Urinary bladder (tissue), 4 donors: ENCODE data around the gene TNFAIP2. TPM values are rescaled to one million over a fixed set of nuclear protein-coding genes. Genes with fewer than 3 reads are reported as not detected.

ENCODE experiments used
- DNase-seq: peaks from one replicate; pipeline ENCODE4 v3.0.0-alpha.2; 2015; ENCODE audit errors: extremely low spot score
- H3K27ac ChIP-seq: one replicate; pipeline ENCODE4 v1.5.1; 2013; ENCODE audit warnings: low read depth, mild to moderate bottlenecking, moderate library complexity
- H3K36me3 ChIP-seq: one replicate; pipeline ENCODE4 v1.6.1; 2013; ENCODE audit warnings: mild to moderate bottlenecking, moderate library complexity; ENCODE audit not compliant: insufficient read depth
- H3K4me1 ChIP-seq: one replicate; pipeline ENCODE4 v1.6.1; 2013; ENCODE audit warnings: mild to moderate bottlenecking, moderate library complexity; ENCODE audit not compliant: insufficient read depth
- H3K4me3 ChIP-seq: one replicate; pipeline ENCODE4 v1.5.1; 2013; ENCODE audit warnings: low read depth, low read length
- WGBS: extraction: QIAGEN DNeasy Blood & Tissue Kit; methylation state at CpG from one replicate; pipeline ENCODE4 v1.1.7; 2013; 5-methylcytosine and 5-hydroxymethylcytosine counted together
- polyA plus RNA-seq: library from polyadenylated mRNA; stranded (reverse); fragments of 200-250 nt; gene quantifications from one replicate; pipeline ENCODE4 v1.2.3, GENCODE V29; 2013
- total RNA-seq: library from RNA; depleted of rRNA; stranded (reverse); fragments of >200 nt; gene quantifications from one replicate; pipeline ENCODE4 v1.2.3, GENCODE V29; 2014
- donor health status: healthy with polysubstance abuse.
- donor health status: healthy.

The TNFAIP2 gene
- total and polyA plus RNA-seq, 2 donors, result 45.7 to 169 TPM

GRCh38 chr14:103089386-103090335, 33.6 kb upstream of the TNFAIP2 start:
- Histone ChIP-seq H3K27ac (no peak overlapping the region), H3K4me3 (no peak overlapping the region), H3K36me3 (no peaks in the 10 kb centered on the region), H3K4me1 (no peaks in the 10 kb centered on the region)
- no peak for DNase-seq
- WGBS, result 87% methylated on average over 28 of the region's 28 CpGs

DNA sequence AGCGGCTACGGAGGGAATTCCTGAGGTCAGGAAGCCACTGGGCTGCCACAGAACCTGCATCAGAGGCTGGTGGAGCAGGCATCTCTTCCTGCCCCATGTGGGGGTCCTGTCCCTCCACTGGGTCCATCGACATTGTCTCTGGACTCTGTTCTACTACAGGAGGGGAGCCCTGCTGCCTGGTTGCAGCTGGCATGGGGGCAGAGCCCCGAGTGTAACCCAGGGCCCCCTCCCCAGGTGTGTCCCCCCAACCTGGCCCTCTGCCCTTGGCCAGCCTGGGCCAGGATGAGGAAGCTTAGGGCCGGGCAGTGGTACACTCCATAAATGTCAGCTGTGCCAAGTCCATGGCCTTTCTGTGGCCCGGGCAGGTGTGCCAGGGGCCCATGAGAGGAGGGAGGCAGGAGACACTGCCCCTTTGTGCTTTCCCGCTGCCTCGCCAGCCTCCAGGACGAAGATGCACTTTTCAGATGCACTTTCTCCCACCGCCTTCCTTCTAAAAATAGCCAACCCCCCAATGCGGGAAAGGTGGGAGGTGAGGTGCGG, 32.7 kb upstream of the TNFAIP2 start:
- WGBS, result 88% methylated on average over 12 of the region's 12 CpGs
- no peak overlapping the region for H3K27ac ChIP-seq
- H3K36me3 ChIP-seq, result no peaks in the 10 kb centered on the region
- no peak for DNase-seq
- H3K4me3 ChIP-seq, result no peak overlapping the region
- no peaks in the 10 kb centered on the region for H3K4me1 ChIP-seq

DNA sequence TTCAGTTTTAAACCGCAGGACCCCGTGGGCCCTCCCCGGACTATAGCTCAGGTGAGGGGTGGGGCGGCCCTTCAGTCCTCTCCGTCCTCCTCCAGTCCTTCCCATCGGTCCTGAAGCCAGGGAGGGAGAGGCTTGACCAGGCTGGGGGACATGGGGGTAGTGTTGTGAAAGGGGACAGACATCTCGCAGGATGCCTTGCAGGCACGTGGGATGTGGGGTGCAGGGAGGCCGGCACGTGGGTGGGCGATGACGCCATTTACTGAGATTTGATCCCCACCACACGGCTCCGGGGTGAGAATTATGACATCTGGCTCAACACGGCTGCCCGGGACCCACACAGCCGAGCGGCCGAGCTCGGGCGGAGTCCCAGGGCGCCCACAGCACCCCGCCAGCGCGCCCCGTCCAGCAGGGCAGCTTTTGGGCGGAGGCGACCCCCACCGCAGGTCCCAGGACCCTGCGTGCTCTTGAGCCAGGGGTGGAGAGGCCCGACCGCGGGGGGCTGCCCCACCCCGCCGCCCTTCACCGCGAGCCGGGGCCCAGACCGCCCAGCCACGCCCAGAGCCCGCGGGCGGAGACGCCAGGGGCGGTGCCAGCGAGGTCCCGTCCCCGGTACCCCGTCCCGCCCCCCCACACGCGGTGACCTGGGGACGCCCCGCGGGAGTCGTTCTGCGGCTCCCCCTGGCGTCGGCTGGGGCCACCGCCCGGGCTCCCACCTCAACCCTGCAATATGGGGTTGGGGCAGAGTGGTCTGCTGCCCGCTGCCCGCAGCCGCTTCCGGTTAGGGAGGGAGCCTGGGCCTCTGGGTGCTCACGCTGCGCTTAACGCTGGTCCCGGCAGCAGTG, 32.0 kb upstream of the TNFAIP2 start:
- 5% methylated on average over 69 of the region's 69 CpGs for WGBS
- peak overlapping the region; percentile 46 for H3K4me3 ChIP-seq
- DNase-seq, result no peak
- H3K4me1 ChIP-seq, result no peaks in the 10 kb centered on the region
- no peaks in the 10 kb centered on the region for H3K36me3 ChIP-seq
- H3K27ac ChIP-seq, result no peak overlapping the region

DNA sequence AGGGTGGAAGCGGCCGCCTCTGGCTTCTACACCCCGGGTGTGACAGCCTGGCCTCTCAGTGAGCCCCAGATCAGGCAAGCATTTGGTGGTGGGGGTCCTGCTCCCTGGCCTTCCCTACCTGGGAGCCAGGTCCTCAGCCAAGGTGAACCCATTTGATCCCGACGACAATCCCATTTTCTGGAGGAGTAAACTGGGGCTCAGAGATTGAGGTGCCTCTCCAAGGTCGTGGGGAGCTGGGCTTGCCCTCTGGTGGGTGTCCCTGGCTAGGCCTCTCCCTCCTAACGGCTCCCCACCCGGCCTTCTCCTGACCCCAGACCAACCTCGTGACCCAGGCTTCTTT, 31.4 kb upstream of the TNFAIP2 start:
- H3K4me3 ChIP-seq, result peak overlapping the region; percentile 46
- no peaks in the 10 kb centered on the region for H3K36me3 ChIP-seq
- DNase-seq, result no peak
- H3K27ac ChIP-seq, result no peak overlapping the region
- H3K4me1 ChIP-seq, result no peaks in the 10 kb centered on the region
- WGBS, result 64% methylated on average over 9 of the region's 9 CpGs

GRCh38 chr14:103093856-103094405, 29.3 kb upstream of the TNFAIP2 start:
- Histone ChIP-seq H3K27ac (peak overlapping the region; percentile 11), H3K4me1 (no peaks in the 10 kb centered on the region), H3K36me3 (no peaks in the 10 kb centered on the region), H3K4me3 (no peak overlapping the region)
- DNase-seq, result no peak
- WGBS, result 74% methylated on average over 13 of the region's 13 CpGs

DNA sequence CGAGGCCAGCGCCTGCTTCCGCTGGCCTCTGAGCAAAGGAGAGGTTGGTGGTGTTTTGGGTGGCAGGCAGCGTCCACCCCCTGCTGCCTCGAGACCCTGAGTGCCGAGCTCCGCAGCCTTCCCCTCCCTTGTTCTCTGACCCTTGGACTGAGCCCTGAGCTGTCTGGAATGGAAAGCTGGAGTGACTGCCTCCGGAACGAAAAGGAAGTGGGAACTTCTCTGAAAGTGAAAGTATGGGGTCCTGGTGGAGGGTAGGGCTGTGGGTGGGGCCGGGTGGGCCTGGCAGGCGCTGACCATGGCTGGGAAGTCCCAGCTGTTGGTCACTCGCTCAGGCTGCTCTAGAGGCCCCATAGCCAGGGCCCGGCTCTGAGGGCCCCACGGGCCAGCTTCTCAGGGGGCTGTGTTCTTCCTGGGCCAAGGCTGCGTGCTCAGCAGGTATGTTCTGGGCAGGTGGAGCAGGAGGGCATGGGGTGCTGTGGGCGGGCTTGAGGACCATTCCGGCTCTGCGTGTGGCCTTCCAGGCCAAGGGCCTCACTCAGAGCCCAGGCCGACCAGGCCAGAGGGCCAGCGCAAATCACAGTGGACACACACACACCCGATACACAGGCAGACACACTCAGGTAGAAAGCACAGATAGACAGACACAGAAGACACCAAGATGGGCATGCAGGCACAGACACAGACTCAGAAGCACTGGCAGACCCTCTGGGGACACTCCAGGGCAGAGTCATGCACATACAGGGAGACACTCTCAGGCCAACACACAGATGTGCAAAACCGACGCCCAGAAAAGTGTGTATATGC, 28.7 kb upstream of the TNFAIP2 start, which contains the start of gene EXOC3L4:
EXOC3L4 (plus strand) TSS at position 320 of the 804 bp plus-strand sequence. CDS start 5,495 bp downstream, outside the sequence.
- no peak for DNase-seq
- no peak within 1 kb of the TSS for H3K4me3 ChIP-seq
- peak within 1 kb of the TSS; percentile 11 for H3K27ac ChIP-seq
- no peaks in the 10 kb centered on the region for H3K36me3 ChIP-seq
- H3K4me1 ChIP-seq, result no peaks in the 10 kb centered on the region
- 63% methylated on average over 23 of the region's 23 CpGs for WGBS

GRCh38 chr14:103095210-103095778, 28.0 kb upstream of the TNFAIP2 start:
- Histone ChIP-seq H3K4me3 (no peak overlapping the region), H3K4me1 (no peaks in the 10 kb centered on the region), H3K36me3 (no peaks in the 10 kb centered on the region), H3K27ac (no peak overlapping the region)
- WGBS, result 79% methylated on average over 11 of the region's 11 CpGs
- DNase-seq, result no peak

DNA sequence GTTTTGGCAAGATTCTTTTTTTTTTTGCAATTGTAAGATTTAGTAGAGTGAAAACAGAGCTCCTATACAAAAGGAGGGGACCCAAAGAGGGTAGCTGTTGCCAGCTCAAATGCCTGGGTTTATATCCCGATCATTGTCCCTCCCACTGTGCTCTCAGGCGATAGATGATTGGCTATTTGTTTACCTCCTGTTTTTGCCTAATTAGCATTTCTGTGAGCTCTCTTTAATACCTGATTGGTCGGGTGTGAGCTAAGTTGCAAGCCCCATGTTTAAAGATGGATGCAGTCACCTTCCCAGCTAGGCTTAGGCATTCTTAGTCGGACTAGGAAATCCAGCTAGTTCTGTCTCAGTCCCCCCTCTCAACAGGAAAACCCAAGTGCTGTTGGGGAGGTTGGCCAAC, 26.9 kb upstream of the TNFAIP2 start:
- Histone ChIP-seq H3K36me3 (no peaks in the 10 kb centered on the region), H3K4me1 (no peaks in the 10 kb centered on the region), H3K4me3 (no peak overlapping the region), H3K27ac (no peak overlapping the region)
- no peak for DNase-seq
- 74% methylated on average over 4 of the region's 4 CpGs for WGBS

- Histone ChIP-seq H3K4me1 (no peaks in the 10 kb centered on the region), H3K27ac (no peak overlapping the region), H3K36me3 (no peaks in the 10 kb centered on the region), H3K4me3 (no peak overlapping the region)
- 87% methylated on average over 26 of the region's 26 CpGs for WGBS
- DNase-seq, result no peak
These were observed 25.8 kb upstream of the TNFAIP2 start for GRCh38 chr14:103097244-103097993.

- no peak for DNase-seq
- 77% methylated on average over 31 of the region's 31 CpGs for WGBS
- H3K27ac ChIP-seq, result no peak overlapping the region
These were observed 25.0 kb upstream of the TNFAIP2 start for GRCh38 chr14:103097994-103098957.

DNA sequence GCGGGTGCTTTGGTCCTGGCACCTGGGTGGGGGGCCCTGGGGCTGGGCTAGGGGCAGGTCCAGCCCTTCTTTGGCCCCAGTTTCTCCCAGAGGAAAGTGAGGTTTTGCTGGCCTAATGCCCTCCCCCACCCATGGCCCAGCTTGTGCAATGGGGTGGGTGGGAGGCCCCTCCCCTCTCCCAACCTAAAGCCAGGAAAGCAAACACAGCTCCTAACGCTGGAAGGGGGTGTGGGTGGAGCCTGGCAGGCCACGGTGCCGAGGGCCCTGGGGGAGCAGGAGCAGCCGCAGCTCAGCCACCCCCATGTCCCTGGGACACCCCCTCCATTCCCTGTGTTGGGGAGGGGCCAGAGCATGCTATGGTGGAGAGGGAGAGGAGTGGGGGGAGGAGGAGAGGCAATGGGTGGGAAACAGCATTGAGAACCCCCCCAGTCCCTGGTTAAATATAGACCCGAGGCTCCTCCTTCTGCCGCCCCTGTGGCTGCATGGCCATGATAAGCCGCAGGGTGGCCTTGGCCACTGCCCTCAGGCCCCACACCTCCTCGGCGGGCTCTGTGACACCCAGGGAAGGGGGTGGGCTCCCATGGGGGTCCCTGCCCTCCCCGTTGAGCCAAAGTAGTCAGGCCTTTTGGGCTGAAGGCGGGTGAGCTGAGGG, 24.1 kb upstream of the TNFAIP2 start:
- no peak for DNase-seq
- no peaks in the 10 kb centered on the region for H3K4me1 ChIP-seq
- no peak overlapping the region for H3K27ac ChIP-seq
- 67% methylated on average over 12 of the region's 12 CpGs for WGBS
- H3K36me3 ChIP-seq, result no peaks in the 10 kb centered on the region
- H3K4me3 ChIP-seq, result no peak overlapping the region

More at GRCh38 chr14:103097994-103098957, 25.0 kb upstream of the TNFAIP2 start:
- no peaks in the 10 kb centered on the region for H3K4me1 ChIP-seq
- H3K4me3 ChIP-seq, result no peak overlapping the region
- no peaks in the 10 kb centered on the region for H3K36me3 ChIP-seq
